Hepatocyte (in vitro differentiated cells): ENCODE data around the gene MICALL2.

Experiments used
- CTCF ChIP-seq: fragments of 200-600 bp; sonication (generic); IDR thresholded peaks from 2 replicates; pipeline ENCODE4 v1.5.1; 2016; ENCODE audit warnings: antibody characterized with exemption, mild to moderate bottlenecking; ENCODE audit not compliant: poor library complexity
- EZH2phosphoT487 ChIP-seq: fragments of 200-600 bp; sonication (generic); IDR thresholded peaks from one replicate; pipeline ENCODE4 v1.6.1; 2018; ENCODE audit warnings: antibody characterized with exemption, mild to moderate bottlenecking, low read depth, moderate library complexity; ENCODE audit not compliant: unreplicated experiment, severe bottlenecking

- TF ChIP-seq CTCF: no peak
- no peak for TF ChIP-seq EZH2phosphoT487
These were observed 28.0 kb downstream of the MICALL2 start for GRCh38 chr7:1431226-1431625.
